HTERT RPE-1 (cell line): ENCODE data around the gene ATP13A4.
"Not testable (repeated sequence)": the region's sequence is repeated elsewhere in the genome, so short reads cannot be mapped to it uniquely, and the experiment has no call there.

Source experiments
- in situ Hi-C: fragments of 300-500 bp; cut with MboI; formaldehyde crosslinking; loops from 4 replicates; pipeline ENCODE4 v1.14.3; 2020; ENCODE audit warnings: low sequenced_read_pairs

ATP13A4 gene

GRCh38 chr3:193559100-193559499 is 4.4 kb upstream of the ATP13A4 start:
- in situ Hi-C loops, result no loop called here

- in situ Hi-C loops, result no loop called here
Measured at GRCh38 chr3:193556841-193557240, 2.1 kb upstream of the ATP13A4 start.

- in situ Hi-C loops, result no loop called here
Measured at GRCh38 chr3:193553586-193553985, 1.1 kb downstream of the ATP13A4 start.

GRCh38 chr3:193552923-193553322 is 1.8 kb downstream of the ATP13A4 start:
- in situ Hi-C loops, result no loop called here

- in situ Hi-C loops, result no loop called here
Measured at GRCh38 chr3:193548406-193548805, 6.3 kb downstream of the ATP13A4 start.

- in situ Hi-C loops, result no loop called here
Measured at GRCh38 chr3:193546129-193546528, 8.6 kb downstream of the ATP13A4 start.

GRCh38 chr3:193545304-193545703 is 9.4 kb downstream of the ATP13A4 start:
- in situ Hi-C loops, result no loop called here

GRCh38 chr3:193544289-193544688 is 10.4 kb downstream of the ATP13A4 start:
- in situ Hi-C loops, result no loop called here

GRCh38 chr3:193530231-193531165 is 24.2 kb downstream of the ATP13A4 start:
- in situ Hi-C loops, result no loop called here

GRCh38 chr3:193526085-193526484 is 28.6 kb downstream of the ATP13A4 start:
- in situ Hi-C loops, result not testable (repeated sequence)

GRCh38 chr3:193522473-193522872 is 32.2 kb downstream of the ATP13A4 start:
- in situ Hi-C loops, result no loop called here

- in situ Hi-C loops, result no loop called here
Measured at GRCh38 chr3:193520738-193521137, 34.0 kb downstream of the ATP13A4 start.

- in situ Hi-C loops, result no loop called here
Measured at GRCh38 chr3:193515966-193516365, 38.7 kb downstream of the ATP13A4 start.

GRCh38 chr3:193510154-193510553 is 44.5 kb downstream of the ATP13A4 start:
- in situ Hi-C loops, result no loop called here

GRCh38 chr3:193509103-193509965 is 45.4 kb downstream of the ATP13A4 start:
- in situ Hi-C loops, result no loop called here

- in situ Hi-C loops, result no loop called here
Measured at GRCh38 chr3:193508108-193508507, 46.6 kb downstream of the ATP13A4 start.

GRCh38 chr3:193507566-193507965 is 47.1 kb downstream of the ATP13A4 start:
- in situ Hi-C loops, result no loop called here

GRCh38 chr3:193506921-193507320 is 47.8 kb downstream of the ATP13A4 start:
- in situ Hi-C loops, result no loop called here

GRCh38 chr3:193502871-193503270 is 51.8 kb downstream of the ATP13A4 start:
- in situ Hi-C loops, result no loop called here

GRCh38 chr3:193499801-193500485 is 54.8 kb downstream of the ATP13A4 start:
- in situ Hi-C loops, result no loop called here

GRCh38 chr3:193499136-193499770 is 55.4 kb downstream of the ATP13A4 start:
- in situ Hi-C loops, result no loop called here
